SK-N-SH (cell line): ENCODE measurements around the gene FAM228B. TPM values are rescaled to one million over a fixed set of nuclear protein-coding genes. Genes with fewer than 3 reads are reported as not detected.
"Not testable (repeated sequence)": the region's sequence is repeated elsewhere in the genome, so short reads cannot be mapped to it uniquely, and the experiment has no call there.

Source experiments
- CTCF ChIA-PET: fragments of 300-600, 350-600 bp; formaldehyde crosslinking; extraction: SDS; loops from one replicate; lab custom pipeline; 2021; lab: Yijun Ruan, JAX
- POLR2A ChIA-PET: fragments of 350-600 bp; sonication (Branson Sonifier 250); formaldehyde crosslinking; extraction: SDS; loops from one replicate; lab custom pipeline; 2020; ENCODE audit warnings: antibody characterized with exemption, inconsistent platforms; lab: Yijun Ruan, JAX
- DNase-seq: peaks from one replicate; pipeline ENCODE4 v3.0.0; 2012
- H2AFZ ChIP-seq: fragments of 200-600 bp; sonication (generic); 2 replicates; pipeline ENCODE4 v1.8.1; 2016; ENCODE audit warnings: antibody characterized with exemption, mild to moderate bottlenecking, low read depth
- H3F3A ChIP-seq: fragments of 200-600 bp; sonication (generic); replicated peaks from 2 replicates; pipeline ENCODE3; 2016; ENCODE audit warnings: antibody characterized with exemption, mild to moderate bottlenecking; ENCODE audit not compliant: insufficient read depth
- H3K27ac ChIP-seq, 2 experiments: fragments of 200-500 bp in 1 of 2; fragments of 200-600 bp in 1 of 2; sonication (Bioruptor generic) in 1 of 2; sonication (generic), shearing (Covaris generic) in 1 of 2; 2 replicates each; pipeline versions ENCODE4 v1.5.1 to v1.6.1; 2014 to 2016; ENCODE audit warnings: low read depth in 2 of 2, inconsistent platforms in 1 of 2, low read length in 1 of 2, mild to moderate bottlenecking in 1 of 2, mixed read lengths in 1 of 2
- H3K27me3 ChIP-seq: fragments of 200-600 bp; sonication (generic), shearing (Covaris generic); 2 replicates; pipeline ENCODE4 v1.6.1; 2016; ENCODE audit warnings: mixed run types; ENCODE audit not compliant: insufficient read depth
- H3K36me3 ChIP-seq, 2 experiments: fragments of 200-500 bp in 1 of 2; fragments of 200-600 bp in 1 of 2; sonication (Bioruptor generic) in 1 of 2; sonication (generic) in 1 of 2; replicated peaks in 1 of 2; 2 replicates each; pipeline versions ENCODE3 to v1.5.1; 2014 to 2016; ENCODE audit warnings: low read length in 1 of 2, mild to moderate bottlenecking in 1 of 2; ENCODE audit not compliant: insufficient read depth in 2 of 2, control insufficient read depth in 1 of 2
- H3K4me1 ChIP-seq, 2 experiments: fragments of 200-500 bp in 1 of 2; fragments of 200-600 bp in 1 of 2; sonication (Bioruptor generic) in 1 of 2; sonication (generic), shearing (Covaris generic) in 1 of 2; 2 replicates each; pipeline versions ENCODE4 v1.5.1 to v1.6.1; 2014 to 2016; ENCODE audit warnings: low read depth in 1 of 2, low read length in 1 of 2, mixed run types in 1 of 2; ENCODE audit not compliant: insufficient read depth in 2 of 2, control insufficient read depth in 1 of 2
- H3K4me2 ChIP-seq: fragments of 200-600 bp; sonication (generic), shearing (Covaris generic); 2 replicates; pipeline ENCODE4 v1.6.1; 2017; ENCODE audit warnings: mixed run types
- H3K4me3 ChIP-seq, 2 experiments: fragments of 200-500 bp in 1 of 2; fragments of 200-600 bp in 1 of 2; sonication (Bioruptor generic) in 1 of 2; sonication (generic), shearing (Covaris generic) in 1 of 2; 2 replicates each; pipeline versions ENCODE4 v1.5.1 to v1.8.1; 2014 to 2016; ENCODE audit warnings: low read depth in 2 of 2, inconsistent platforms in 1 of 2, low read length in 1 of 2, mild to moderate bottlenecking in 1 of 2, mixed read lengths in 1 of 2, moderate library complexity in 1 of 2
- H3K79me2 ChIP-seq: fragments of 200-600 bp; sonication (generic); 2 replicates; pipeline ENCODE4 v1.8.1; 2017; ENCODE audit warnings: mild to moderate bottlenecking; ENCODE audit not compliant: insufficient read depth
- H3K9ac ChIP-seq: fragments of 200-600 bp; sonication (generic); 2 replicates; pipeline ENCODE4 v1.6.1; 2017; ENCODE audit warnings: mixed run types
- H3K9me2 ChIP-seq: fragments of 200-600 bp; sonication (generic); 2 replicates; pipeline ENCODE4 v1.6.1; 2017; ENCODE audit warnings: mixed run types
- H3K9me3 ChIP-seq: fragments of 200-600 bp; sonication (generic); 2 replicates; pipeline ENCODE4 v1.6.1; 2017; ENCODE audit warnings: mixed run types, mild to moderate bottlenecking, moderate library complexity
- H4K20me1 ChIP-seq: fragments of 200-600 bp; sonication (generic); 2 replicates; pipeline ENCODE4 v1.6.1; 2017; ENCODE audit warnings: mild to moderate bottlenecking, mixed run types; ENCODE audit not compliant: insufficient read depth
- GATA2 ChIP-seq: sonication (generic); formaldehyde crosslinking; IDR thresholded peaks from 2 replicates; pipeline ENCODE4 v1.5.0; 2020; ENCODE audit warnings: mild to moderate bottlenecking, missing genetic modification reagents
- NRF1 ChIP-seq: IDR thresholded peaks from 2 replicates; pipeline ENCODE4 v1.6.1; 2012; ENCODE audit warnings: low read depth, mild to moderate bottlenecking, low read length
- RAD21 ChIP-seq: IDR thresholded peaks from 2 replicates; pipeline ENCODE4 v1.6.1; 2012; ENCODE audit warnings: mild to moderate bottlenecking, low read length
- WGBS: methylation state at CpG from one replicate; pipeline ENCODE4 v1.1.6; 2017; ENCODE audit warnings: low lambda C conversion rate; 5-methylcytosine and 5-hydroxymethylcytosine counted together
- polyA plus RNA-seq, 3 experiments: library from polyadenylated mRNA; depleted of rRNA; stranded (reverse); fragments of >200 nt; gene quantifications; 2 replicates each; pipeline ENCODE4 v1.2.3, GENCODE V29; 2012
- TF ChIP-seq, protein P1 (sequence below): IDR thresholded peaks from 2 replicates; pipeline ENCODE4; 2012
- TF ChIP-seq, protein P2 (sequence below): IDR thresholded peaks from 2 replicates; pipeline ENCODE4 v1.6.1; 2012; ENCODE audit warnings: mild to moderate bottlenecking, low read depth, low read length, moderate library complexity
- TF ChIP-seq, protein P3 (sequence below): IDR thresholded peaks from 2 replicates; pipeline ENCODE4 v1.4.0; 2012; ENCODE audit warnings: low read depth, borderline replicate concordance
- TF ChIP-seq, protein P4 (sequence below): IDR thresholded peaks from 2 replicates; pipeline ENCODE4 v1.4.0; 2012; ENCODE audit warnings: low read depth

The FAM228B gene
- polyA plus RNA-seq, 1 of the 3 experiments (the other 2 are of a cell fraction): 5.3 TPM

DNA sequence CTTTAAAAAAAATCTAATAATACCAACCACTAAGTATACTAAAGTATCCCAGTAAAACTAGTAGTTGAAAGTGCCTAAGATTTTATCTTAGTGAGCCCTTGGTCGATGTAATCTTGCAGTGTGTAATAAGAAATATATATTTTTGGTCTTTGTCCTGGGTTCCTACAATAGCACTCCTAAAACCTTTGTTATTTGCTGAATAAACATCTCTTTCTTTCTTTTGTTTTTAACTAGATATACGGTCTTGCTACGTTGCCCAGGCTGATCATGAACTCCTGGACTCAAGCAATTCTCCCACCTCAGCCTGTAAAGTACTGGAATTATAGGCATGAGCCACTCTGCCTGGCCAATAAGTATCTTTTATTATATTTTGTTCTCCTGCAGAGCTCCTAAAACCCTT, 36.2 kb upstream of the FAM228B start:
- H3K79me2 ChIP-seq: peaks cover 13% of the 10 kb centered on the region; the same call in 1 of the 2 replicates
- no peak overlapping the region for H3K27ac ChIP-seq
- TF ChIP-seq GATA2 (no peak), RAD21 (no peak), NRF1 (no peak)
- TF ChIP-seq, protein P1, sequence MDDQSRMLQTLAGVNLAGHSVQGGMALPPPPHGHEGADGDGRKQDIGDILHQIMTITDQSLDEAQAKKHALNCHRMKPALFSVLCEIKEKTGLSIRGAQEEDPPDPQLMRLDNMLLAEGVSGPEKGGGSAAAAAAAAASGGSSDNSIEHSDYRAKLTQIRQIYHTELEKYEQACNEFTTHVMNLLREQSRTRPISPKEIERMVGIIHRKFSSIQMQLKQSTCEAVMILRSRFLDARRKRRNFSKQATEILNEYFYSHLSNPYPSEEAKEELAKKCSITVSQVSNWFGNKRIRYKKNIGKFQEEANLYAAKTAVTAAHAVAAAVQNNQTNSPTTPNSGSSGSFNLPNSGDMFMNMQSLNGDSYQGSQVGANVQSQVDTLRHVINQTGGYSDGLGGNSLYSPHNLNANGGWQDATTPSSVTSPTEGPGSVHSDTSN: no peak
- TF ChIP-seq, protein P2, sequence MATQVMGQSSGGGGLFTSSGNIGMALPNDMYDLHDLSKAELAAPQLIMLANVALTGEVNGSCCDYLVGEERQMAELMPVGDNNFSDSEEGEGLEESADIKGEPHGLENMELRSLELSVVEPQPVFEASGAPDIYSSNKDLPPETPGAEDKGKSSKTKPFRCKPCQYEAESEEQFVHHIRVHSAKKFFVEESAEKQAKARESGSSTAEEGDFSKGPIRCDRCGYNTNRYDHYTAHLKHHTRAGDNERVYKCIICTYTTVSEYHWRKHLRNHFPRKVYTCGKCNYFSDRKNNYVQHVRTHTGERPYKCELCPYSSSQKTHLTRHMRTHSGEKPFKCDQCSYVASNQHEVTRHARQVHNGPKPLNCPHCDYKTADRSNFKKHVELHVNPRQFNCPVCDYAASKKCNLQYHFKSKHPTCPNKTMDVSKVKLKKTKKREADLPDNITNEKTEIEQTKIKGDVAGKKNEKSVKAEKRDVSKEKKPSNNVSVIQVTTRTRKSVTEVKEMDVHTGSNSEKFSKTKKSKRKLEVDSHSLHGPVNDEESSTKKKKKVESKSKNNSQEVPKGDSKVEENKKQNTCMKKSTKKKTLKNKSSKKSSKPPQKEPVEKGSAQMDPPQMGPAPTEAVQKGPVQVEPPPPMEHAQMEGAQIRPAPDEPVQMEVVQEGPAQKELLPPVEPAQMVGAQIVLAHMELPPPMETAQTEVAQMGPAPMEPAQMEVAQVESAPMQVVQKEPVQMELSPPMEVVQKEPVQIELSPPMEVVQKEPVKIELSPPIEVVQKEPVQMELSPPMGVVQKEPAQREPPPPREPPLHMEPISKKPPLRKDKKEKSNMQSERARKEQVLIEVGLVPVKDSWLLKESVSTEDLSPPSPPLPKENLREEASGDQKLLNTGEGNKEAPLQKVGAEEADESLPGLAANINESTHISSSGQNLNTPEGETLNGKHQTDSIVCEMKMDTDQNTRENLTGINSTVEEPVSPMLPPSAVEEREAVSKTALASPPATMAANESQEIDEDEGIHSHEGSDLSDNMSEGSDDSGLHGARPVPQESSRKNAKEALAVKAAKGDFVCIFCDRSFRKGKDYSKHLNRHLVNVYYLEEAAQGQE: no peak
- no peaks in the 10 kb centered on the region for H4K20me1 ChIP-seq
- no peak overlapping the region for H2AFZ ChIP-seq
- H3K4me3 ChIP-seq: no peak overlapping the region
- H3K4me2 ChIP-seq: no peak overlapping the region
- CTCF ChIA-PET: interaction anchor here (0.8 to 1.0 kb wide), 2 partner anchors 295 to 296 kb away, joined by 3 to 5 read pairs; no protein-coding TSS in a partner anchor
- WGBS: 70% methylated on average over 3 of the region's 3 CpGs
- DNase-seq: no peak
- H3K9me2 ChIP-seq: no peaks in the 10 kb centered on the region
- POLR2A ChIA-PET: no interaction called here
- H3K27me3 ChIP-seq: no peaks in the 10 kb centered on the region
- H3K36me3 ChIP-seq: peaks cover 10 to 15% of the 10 kb centered on the region in 2 experiments
- peaks cover 0 to 21% of the 10 kb centered on the region in 2 experiments; a peak in 2 of 4 replicates for H3K4me1 ChIP-seq
- H3K9me3 ChIP-seq: no peaks in the 10 kb centered on the region
- no peak overlapping the region for H3K9ac ChIP-seq
- H3F3A ChIP-seq: peaks cover 29% of the 10 kb centered on the region

DNA sequence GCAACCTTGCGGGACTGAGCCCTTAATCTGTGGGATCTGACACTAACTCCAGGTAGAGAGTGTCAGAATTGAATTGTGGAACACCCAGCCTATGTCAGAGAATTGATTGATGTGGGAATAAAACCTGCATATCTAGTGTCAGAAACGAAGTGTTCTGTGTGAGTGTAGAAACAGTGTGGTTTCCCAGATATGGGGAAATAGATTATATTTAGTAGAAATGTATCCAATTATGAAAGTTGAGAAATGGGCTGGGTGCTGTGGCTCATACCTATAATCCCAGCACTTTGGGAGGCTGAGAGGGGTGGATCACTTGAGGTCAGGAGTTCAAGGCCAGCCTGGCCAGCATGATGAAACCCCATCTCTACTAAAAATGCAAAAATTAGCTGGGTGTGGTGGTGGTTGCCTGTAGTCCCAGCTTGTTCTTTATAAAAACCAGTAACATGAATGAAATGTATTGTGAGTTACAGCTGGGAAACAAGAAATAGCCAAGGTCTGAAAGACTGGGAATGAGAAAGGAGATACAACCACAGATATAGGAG, 34.4 kb upstream of the FAM228B start:
- H3K27ac ChIP-seq: no peak overlapping the region
- H3K4me1 ChIP-seq: peaks cover 0 to 8% of the 10 kb centered on the region in 2 experiments; a peak in 2 of 4 replicates
- H3K4me3 ChIP-seq: no peak overlapping the region
- H4K20me1 ChIP-seq: no peaks in the 10 kb centered on the region
- no peaks in the 10 kb centered on the region for H3K9me3 ChIP-seq
- H3K9me2 ChIP-seq: no peaks in the 10 kb centered on the region
- no peak overlapping the region for H3K4me2 ChIP-seq
- H3K9ac ChIP-seq: no peak overlapping the region
- WGBS: 85% methylated on average over 2 of the region's 2 CpGs
- no peak for DNase-seq
- H3K79me2 ChIP-seq: no peaks in the 10 kb centered on the region
- TF ChIP-seq, protein P3, sequence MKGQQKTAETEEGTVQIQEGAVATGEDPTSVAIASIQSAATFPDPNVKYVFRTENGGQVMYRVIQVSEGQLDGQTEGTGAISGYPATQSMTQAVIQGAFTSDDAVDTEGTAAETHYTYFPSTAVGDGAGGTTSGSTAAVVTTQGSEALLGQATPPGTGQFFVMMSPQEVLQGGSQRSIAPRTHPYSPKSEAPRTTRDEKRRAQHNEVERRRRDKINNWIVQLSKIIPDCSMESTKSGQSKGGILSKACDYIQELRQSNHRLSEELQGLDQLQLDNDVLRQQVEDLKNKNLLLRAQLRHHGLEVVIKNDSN: no peak
- TF ChIP-seq, protein P4, sequence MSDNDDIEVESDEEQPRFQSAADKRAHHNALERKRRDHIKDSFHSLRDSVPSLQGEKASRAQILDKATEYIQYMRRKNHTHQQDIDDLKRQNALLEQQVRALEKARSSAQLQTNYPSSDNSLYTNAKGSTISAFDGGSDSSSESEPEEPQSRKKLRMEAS: no peak
- H2AFZ ChIP-seq: no peak overlapping the region
- H3K36me3 ChIP-seq: peaks cover 0 to 4% of the 10 kb centered on the region in 2 experiments
- peaks cover 16% of the 10 kb centered on the region for H3F3A ChIP-seq
- ChIA-PET CTCF (interaction anchor here (1.2 kb wide), 1 partner anchor 162 kb away, joined by 4 read pairs; the partner anchor contains the start of gene ATAD2B), POLR2A (no interaction called here)
- H3K27me3 ChIP-seq: no peaks in the 10 kb centered on the region

DNA sequence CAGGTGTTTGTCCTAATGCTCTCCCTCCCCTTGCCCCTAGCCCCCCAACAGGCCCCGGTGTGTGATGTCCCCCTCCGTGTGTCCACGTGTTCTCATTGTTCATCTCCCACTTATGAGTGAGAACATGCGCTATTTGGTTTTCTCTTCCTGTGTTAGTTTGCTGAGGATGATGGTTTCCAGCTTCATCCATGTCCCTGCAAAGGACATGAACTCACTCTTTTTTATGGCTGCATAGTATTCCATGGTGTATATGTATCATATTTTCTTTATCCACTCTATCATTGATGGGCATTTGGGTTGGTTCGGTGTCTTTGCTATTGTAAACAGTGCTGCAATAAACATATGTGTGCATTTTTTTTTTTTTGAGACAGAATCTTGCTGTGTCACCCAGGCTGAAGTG, 30.0 kb upstream of the FAM228B start:
- WGBS: 94% methylated on average over 5 of the region's 5 CpGs
- H4K20me1 ChIP-seq: not testable (repeated sequence)
- CTCF ChIA-PET: interaction anchor here (1.5 to 1.6 kb wide), 2 partner anchors 9 to 166 kb away, joined by 3 to 6 read pairs; partner anchors contain the start of genes ATAD2B and TP53I3

DNA sequence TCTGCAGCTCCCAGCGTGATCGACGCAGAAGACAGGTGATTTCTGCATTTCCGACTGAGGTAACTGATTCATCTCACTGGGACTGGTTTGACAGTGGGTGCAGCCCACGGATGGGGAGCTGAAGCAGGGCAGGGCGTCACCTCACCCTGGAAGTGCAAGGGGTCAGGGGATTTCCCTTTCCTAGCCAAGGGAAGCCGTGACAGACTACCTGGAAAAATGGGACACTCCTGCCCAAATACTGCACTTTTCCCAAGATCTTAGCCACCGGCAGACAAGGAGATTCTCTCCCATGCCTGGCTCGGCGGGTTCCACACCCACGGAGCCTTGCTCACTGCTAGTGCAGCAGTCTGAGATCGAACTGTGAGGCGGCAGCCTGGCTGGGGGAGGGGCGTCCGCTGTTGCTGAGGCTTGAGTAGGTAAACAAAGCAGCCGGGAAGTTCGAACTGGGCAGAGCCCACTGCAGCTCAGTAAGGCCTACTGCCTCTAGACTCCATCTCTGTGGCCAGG, 28.0 kb upstream of the FAM228B start:
- H3K79me2 ChIP-seq, H3K27me3 ChIP-seq, DNase-seq, H4K20me1 ChIP-seq, H3K27ac ChIP-seq, H3K9me3 ChIP-seq, H3K4me2 ChIP-seq, H3K9me2 ChIP-seq, H3K9ac ChIP-seq, H3K4me3 ChIP-seq, POLR2A ChIA-PET, H3K36me3 ChIP-seq, H3K4me1 ChIP-seq, H3F3A ChIP-seq, H2AFZ ChIP-seq: not testable (repeated sequence)
- 82% methylated on average over 17 of the region's 17 CpGs for WGBS
- CTCF ChIA-PET: interaction anchor here (0.6 to 1.1 kb wide), 2 partner anchors 27 to 547 kb away, joined by 3 to 4 read pairs; no protein-coding TSS in a partner anchor

More for the DNA sequence above, 30.0 kb upstream of the FAM228B start:
- H3K9me2 ChIP-seq, H3K27me3 ChIP-seq, H3K4me1 ChIP-seq, H3K79me2 ChIP-seq, H3K4me2 ChIP-seq, H2AFZ ChIP-seq, DNase-seq, POLR2A ChIA-PET, H3K4me3 ChIP-seq, H3K27ac ChIP-seq, H3F3A ChIP-seq, H3K9ac ChIP-seq, H3K9me3 ChIP-seq, H3K36me3 ChIP-seq: not testable (repeated sequence)
